CD14-positive monocyte (primary cell): Measurements from ENCODE around the gene ZDHHC5. TPM values are rescaled to one million over a fixed set of nuclear protein-coding genes. Genes with fewer than 3 reads are reported as not detected.

Experiments used
- DNase-seq, 3 donors: peaks; one replicate each; pipeline ENCODE4 v3.0.0-alpha.2; 2011 to 2022
- H2AFZ ChIP-seq: 2 replicates; pipeline ENCODE4 v1.6.0; 2012; ENCODE audit warnings: mild to moderate bottlenecking, low read depth, low read length, inconsistent platforms; ENCODE audit not compliant: insufficient read depth, poor library complexity, severe bottlenecking
- H3K27ac ChIP-seq, 2 donors: 1 replicate in 1 of 2; 2 replicates in 1 of 2; pipeline ENCODE4 v1.5.1; 2012 to 2013; ENCODE audit warnings: low read length in 2 of 2, control low read depth in 1 of 2, inconsistent platforms in 1 of 2, low read depth in 1 of 2, mild to moderate bottlenecking in 1 of 2
- H3K27me3 ChIP-seq, 2 donors: one replicate each; pipeline versions ENCODE4 v1.6.0 to v1.6.1; 2011 to 2013; ENCODE audit warnings: low read length in 2 of 2; ENCODE audit not compliant: control insufficient read depth in 2 of 2, insufficient read depth in 2 of 2
- H3K36me3 ChIP-seq, 2 donors: replicated peaks in 1 of 2; 1 replicate in 1 of 2; 2 replicates in 1 of 2; pipeline versions ENCODE4 v1.5.1 to v1.6.1; 2012 to 2013; ENCODE audit warnings: low read length in 2 of 2, control low read depth in 1 of 2, inconsistent platforms in 1 of 2, mild to moderate bottlenecking in 1 of 2; ENCODE audit not compliant: insufficient read depth in 2 of 2, control insufficient read depth in 1 of 2
- H3K4me1 ChIP-seq, 2 donors: 1 replicate in 1 of 2; 2 replicates in 1 of 2; pipeline versions ENCODE4 v1.5.1 to v1.6.1; 2012 to 2013; ENCODE audit warnings: low read length in 2 of 2, control low read depth in 1 of 2, inconsistent platforms in 1 of 2, mild to moderate bottlenecking in 1 of 2, moderate library complexity in 1 of 2; ENCODE audit not compliant: insufficient read depth in 2 of 2, control insufficient read depth in 1 of 2
- H3K4me2 ChIP-seq: replicated peaks from 2 replicates; pipeline ENCODE3; 2012; ENCODE audit warnings: low read length, moderate library complexity, mild to moderate bottlenecking; ENCODE audit not compliant: poor library complexity, severe bottlenecking; ENCODE audit errors: extremely low read depth
- H3K4me3 ChIP-seq, 3 experiments: fragments of 200-600 bp in 1 of 3; sonication (generic) in 1 of 3; replicated peaks in 1 of 3; 1 replicate in 2 of 3; 2 replicates in 1 of 3; pipeline ENCODE4 v1.5.1; 2011 to 2013; ENCODE audit warnings: low read length in 3 of 3, mild to moderate bottlenecking in 3 of 3, control low read depth in 2 of 3, low read depth in 2 of 3, inconsistent platforms in 1 of 3, moderate library complexity in 1 of 3
- H3K79me2 ChIP-seq: 2 replicates; pipeline ENCODE4 v1.6.0; 2012; ENCODE audit warnings: mild to moderate bottlenecking, control low read depth, inconsistent platforms, low read length, moderate library complexity; ENCODE audit not compliant: insufficient read depth
- H3K9ac ChIP-seq: 2 replicates; pipeline ENCODE4 v1.6.0; 2017; ENCODE audit warnings: low read length, mild to moderate bottlenecking; ENCODE audit not compliant: insufficient read depth, poor library complexity, severe bottlenecking
- H3K9me3 ChIP-seq, 2 donors: replicated peaks in 1 of 2; 1 replicate in 1 of 2; 2 replicates in 1 of 2; pipeline versions ENCODE4 v1.5.1 to v1.6.1; 2012 to 2013; ENCODE audit warnings: low read length in 2 of 2, control low read depth in 1 of 2; ENCODE audit not compliant: control insufficient read depth in 1 of 2, insufficient read depth in 1 of 2
- H4K20me1 ChIP-seq: 2 replicates; pipeline ENCODE4 v1.6.0; 2012; ENCODE audit warnings: mild to moderate bottlenecking, low read length, control low read depth, moderate library complexity; ENCODE audit not compliant: insufficient read depth
- H3K27ac Mint-ChIP-seq, 7 donors: one replicate each; pipeline ENCODE4 v1.8.0; 2020; ENCODE audit warnings: mild to moderate bottlenecking in 7 of 7, mixed read lengths in 7 of 7, moderate library complexity in 6 of 7, inconsistent platforms in 2 of 7
- H3K27me3 Mint-ChIP-seq, 3 donors: one replicate each; pipeline ENCODE4 v1.8.0; 2021 to 2022; ENCODE audit warnings: low read depth in 3 of 3, mild to moderate bottlenecking in 3 of 3, mixed read lengths in 3 of 3, moderate library complexity in 3 of 3, inconsistent platforms in 1 of 3
- H3K36me3 Mint-ChIP-seq, 2 donors: one replicate each; pipeline ENCODE4 v1.8.0; 2020; ENCODE audit warnings: mixed read lengths in 2 of 2, inconsistent platforms in 1 of 2, mild to moderate bottlenecking in 1 of 2
- H3K4me1 Mint-ChIP-seq: one replicate; pipeline ENCODE4 v1.8.0; 2020; ENCODE audit warnings: mild to moderate bottlenecking, mixed read lengths
- H3K4me3 Mint-ChIP-seq, 2 donors: one replicate each; pipeline ENCODE4 v1.8.0; 2020; ENCODE audit warnings: mild to moderate bottlenecking in 2 of 2, mixed read lengths in 2 of 2, moderate library complexity in 1 of 2
- H3K9me3 Mint-ChIP-seq, 7 donors: one replicate each; pipeline ENCODE4 v1.8.0; 2020 to 2022; ENCODE audit warnings: mixed read lengths in 7 of 7, mild to moderate bottlenecking in 6 of 7, moderate library complexity in 6 of 7, inconsistent platforms in 2 of 7
- CTCF ChIP-seq: fragments of 200-600 bp; IDR thresholded peaks from one replicate; pipeline ENCODE4 v1.8.0; 2022; ENCODE audit warnings: antibody characterized with exemption, mild to moderate bottlenecking
- WGBS: methylation state at CpG from one replicate; pipeline ENCODE4 v1.1.5; 2013; ENCODE audit warnings: missing lambda C conversion rate; ENCODE audit not compliant: insufficient coverage; 5-methylcytosine and 5-hydroxymethylcytosine counted together
- intact Hi-C, 2 donors: fragments of 100-400 bp; cut with micrococcal nuclease; formaldehyde crosslinking; loops; one replicate each; pipeline versions ENCODE4 v1.15.0 to v1.15.1; 2023
- polyA plus RNA-seq, 3 donors: library from polyadenylated mRNA; depleted of rRNA in 1 of 3; unstranded in 2 of 3; stranded (reverse) in 1 of 3; fragments of 300-500 nt in 2 of 3; fragments of >200 nt in 1 of 3; fragmentation: Illumina TruSeq in 2 of 3; gene quantifications; 1 replicate in 2 of 3; 2 replicates in 1 of 3; pipeline ENCODE4 v1.2.3, GENCODE V29; 2012 to 2021

Gene ZDHHC5
- polyA plus RNA-seq, 3 donors, result 28.6 to 37.9 (median 31.8) TPM

GRCh38 chr11:57742087-57742452 is 74.2 kb downstream of the ZDHHC5 start:
- no peak for TF ChIP-seq CTCF

DNA sequence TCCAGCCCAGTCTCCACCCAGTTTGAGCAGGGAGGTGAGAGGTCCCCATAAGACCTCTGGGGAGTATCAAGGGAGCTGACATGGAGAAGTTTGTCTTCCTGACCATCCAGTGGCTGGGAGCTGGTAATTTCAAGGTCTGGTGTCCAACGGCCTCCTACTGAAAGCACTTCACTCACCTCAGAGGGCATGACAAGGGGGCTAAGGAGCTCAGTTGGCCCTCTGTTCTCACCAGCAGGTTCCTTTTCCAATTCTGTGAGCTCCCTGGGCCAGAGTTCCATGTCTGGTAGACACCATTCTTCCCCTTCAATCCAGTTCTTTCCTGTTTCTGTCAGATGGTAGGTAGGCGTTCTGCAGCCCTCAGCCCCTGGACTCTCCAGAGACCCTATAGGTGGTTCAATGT is 76.4 kb downstream of the ZDHHC5 start:
- peaks cover 40 to 47% of the 10 kb centered on the region in 2 donors for H3K36me3 Mint-ChIP-seq
- Histone ChIP-seq H3K27me3 (no peaks in the 10 kb centered on the region), H3K36me3 (peaks cover 31 to 59% of the 10 kb centered on the region in 2 donors), H3K9me3 (no peaks in the 10 kb centered on the region), H4K20me1 (peaks cover 27% of the 10 kb centered on the region), H3K4me1 (peaks cover 15 to 17% of the 10 kb centered on the region in 2 donors), H3K27ac (no peak overlapping the region), H2AFZ (no peak overlapping the region), H3K4me3 (no peak overlapping the region), H3K79me2 (peaks cover 22% of the 10 kb centered on the region), H3K9ac (no peak overlapping the region), H3K4me2 (no peak overlapping the region)
- H3K4me3 Mint-ChIP-seq, result no peak overlapping the region
- DNase-seq, result no peak
- intact Hi-C loops, result loop anchor here in 1 of 2 donors (5.0 kb wide), 1 partner anchor 58 kb away; no protein-coding TSS in a partner anchor
- WGBS, result 100% methylated on average over 1 of the region's 2 CpGs
- TF ChIP-seq CTCF, result no peak
- H3K4me1 Mint-ChIP-seq, result peaks cover 14% of the 10 kb centered on the region
- no peaks in the 10 kb centered on the region for H3K27me3 Mint-ChIP-seq
- no peaks in the 10 kb centered on the region for H3K9me3 Mint-ChIP-seq
- H3K27ac Mint-ChIP-seq, result no peak overlapping the region

More at GRCh38 chr11:57742087-57742452, 74.2 kb downstream of the ZDHHC5 start:
- peaks cover 14% of the 10 kb centered on the region for H3K4me1 Mint-ChIP-seq
- H3K4me3 Mint-ChIP-seq, result peak overlapping the region; percentile 96 to 99
- H3K4me1 ChIP-seq, result peaks cover 15 to 17% of the 10 kb centered on the region in 2 donors
- H3K36me3 ChIP-seq, result peaks cover 51 to 78% of the 10 kb centered on the region in 2 donors
- H3K27ac Mint-ChIP-seq, result peak overlapping the region; percentile 92 to 97 (median 94)
- H3K9me3 Mint-ChIP-seq, result no peaks in the 10 kb centered on the region
- intact Hi-C loops, result loop anchor here in 1 of 2 donors (5.0 kb wide), 1 partner anchor 60 kb away; no protein-coding TSS in a partner anchor
- peak overlapping the region; percentile 91 for H2AFZ ChIP-seq
- no peaks in the 10 kb centered on the region for H3K9me3 ChIP-seq
- H3K27me3 Mint-ChIP-seq, result no peaks in the 10 kb centered on the region
- peaks cover 27% of the 10 kb centered on the region for H4K20me1 ChIP-seq
- no peaks in the 10 kb centered on the region for H3K27me3 ChIP-seq
- H3K9ac ChIP-seq, result peak overlapping the region; percentile 91
- H3K79me2 ChIP-seq, result peaks cover 22% of the 10 kb centered on the region
- peak overlapping the region; percentile 87 to 94 for H3K27ac ChIP-seq
- peak overlapping the region; percentile 93 for H3K4me2 ChIP-seq
- DNase-seq, result no peak
- H3K36me3 Mint-ChIP-seq, result peaks cover 57 to 64% of the 10 kb centered on the region in 2 donors
- 0% methylated on average over 8 of the region's 10 CpGs for WGBS
- H3K4me3 ChIP-seq, result peak overlapping the region; percentile 89 to 98 (median 94)
